Neutrophil (primary cell): ENCODE results near the gene PHF14.

Experiments used
- H3K27ac ChIP-seq: fragments of 200-600 bp; sonication (generic); 2 replicates; pipeline ENCODE4 v1.5.1; 2016; ENCODE audit warnings: mild to moderate bottlenecking, moderate library complexity
- H3K27me3 ChIP-seq: fragments of 200-600 bp; sonication (generic); 2 replicates; pipeline ENCODE4 v1.6.0; 2016; ENCODE audit warnings: mild to moderate bottlenecking
- H3K36me3 ChIP-seq: fragments of 200-600 bp; sonication (generic); 2 replicates; pipeline ENCODE4 v1.5.1; 2017
- H3K4me1 ChIP-seq, 2 experiments: fragments of 200-600 bp in 1 of 2; sonication (generic) in 1 of 2; 1 replicate in 1 of 2; 2 replicates in 1 of 2; pipeline versions ENCODE4 v1.5.1 to v1.6.1; 2013 to 2016; ENCODE audit warnings: low read depth in 1 of 2, low read length in 1 of 2, mild to moderate bottlenecking in 1 of 2, moderate library complexity in 1 of 2; ENCODE audit not compliant: control insufficient read depth in 1 of 2, insufficient read depth in 1 of 2
- H3K4me3 ChIP-seq, 2 experiments: fragments of 200-600 bp in 1 of 2; sonication (generic) in 1 of 2; 1 replicate in 1 of 2; 2 replicates in 1 of 2; pipeline ENCODE4 v1.5.1; 2013 to 2016; ENCODE audit warnings: low read depth in 1 of 2, low read length in 1 of 2, mild to moderate bottlenecking in 1 of 2, moderate library complexity in 1 of 2
- H3K9me3 ChIP-seq: fragments of 200-600 bp; sonication (generic); 2 replicates; pipeline ENCODE4 v1.5.1; 2016
- CTCF ChIP-seq: fragments of 200-600 bp; sonication (generic); IDR thresholded peaks from 2 replicates; pipeline ENCODE4 v1.5.1; 2016; ENCODE audit warnings: antibody characterized with exemption

Gene PHF14

GRCh38 chr7:11039974-11040373 lies 66.3 kb downstream of the PHF14 start:
- no peaks in the 10 kb centered on the region for H3K4me1 ChIP-seq
- peaks cover 5% of the 10 kb centered on the region for H3K36me3 ChIP-seq
- TF ChIP-seq CTCF, result no peak

GRCh38 chr7:11054033-11054432 lies 80.4 kb downstream of the PHF14 start:
- no peak overlapping the region for H3K27ac ChIP-seq
- H3K36me3 ChIP-seq, result no peaks in the 10 kb centered on the region
- no peak for TF ChIP-seq CTCF
- no peaks in the 10 kb centered on the region for H3K4me1 ChIP-seq
- H3K9me3 ChIP-seq, result no peaks in the 10 kb centered on the region
- H3K27me3 ChIP-seq, result no peaks in the 10 kb centered on the region
- H3K4me3 ChIP-seq, result no peak overlapping the region

More at GRCh38 chr7:11039974-11040373, 66.3 kb downstream of the PHF14 start:
- no peak overlapping the region for H3K4me3 ChIP-seq
- no peak overlapping the region for H3K27ac ChIP-seq
- H3K9me3 ChIP-seq, result no peaks in the 10 kb centered on the region
- no peaks in the 10 kb centered on the region for H3K27me3 ChIP-seq

- no peaks in the 10 kb centered on the region for H3K4me1 ChIP-seq
- H3K4me3 ChIP-seq, result no peak overlapping the region
- no peaks in the 10 kb centered on the region for H3K9me3 ChIP-seq
- H3K27ac ChIP-seq, result no peak overlapping the region
- no peaks in the 10 kb centered on the region for H3K27me3 ChIP-seq
- TF ChIP-seq CTCF, result no peak
- no peaks in the 10 kb centered on the region for H3K36me3 ChIP-seq
Measured at GRCh38 chr7:11060893-11061292, 87.2 kb downstream of the PHF14 start.

GRCh38 chr7:11062110-11062509 lies 88.4 kb downstream of the PHF14 start:
- H3K9me3 ChIP-seq, result no peaks in the 10 kb centered on the region
- TF ChIP-seq CTCF, result no peak
- no peaks in the 10 kb centered on the region for H3K4me1 ChIP-seq
- H3K27me3 ChIP-seq, result no peaks in the 10 kb centered on the region
- no peak overlapping the region for H3K4me3 ChIP-seq
- no peak overlapping the region for H3K27ac ChIP-seq
- H3K36me3 ChIP-seq, result no peaks in the 10 kb centered on the region

- H3K27ac ChIP-seq, result no peak overlapping the region
- H3K9me3 ChIP-seq, result no peaks in the 10 kb centered on the region
- H3K4me3 ChIP-seq, result no peak overlapping the region
- no peaks in the 10 kb centered on the region for H3K4me1 ChIP-seq
- TF ChIP-seq CTCF, result no peak
- H3K27me3 ChIP-seq, result no peaks in the 10 kb centered on the region
- H3K36me3 ChIP-seq, result no peaks in the 10 kb centered on the region
Measured at GRCh38 chr7:11069591-11069990, 95.9 kb downstream of the PHF14 start.

GRCh38 chr7:11077816-11078215 lies 104.1 kb downstream of the PHF14 start:
- H3K27ac ChIP-seq, result no peak overlapping the region
- no peak for TF ChIP-seq CTCF
- no peaks in the 10 kb centered on the region for H3K9me3 ChIP-seq
- H3K36me3 ChIP-seq, result no peaks in the 10 kb centered on the region
- no peaks in the 10 kb centered on the region for H3K4me1 ChIP-seq
- H3K27me3 ChIP-seq, result no peaks in the 10 kb centered on the region
- no peak overlapping the region for H3K4me3 ChIP-seq
